Upper lobe of right lung (tissue), 1 donor: Measurements from ENCODE around the gene TMEM151B. TPM values are rescaled to one million over a fixed set of nuclear protein-coding genes. Genes with fewer than 3 reads are reported as not detected.
A peak's percentile ranks its signal among the peaks of the same experiment; 100 is the strongest.

Experiments
- ATAC-seq: fragments of 200-7000 bp; cut with Tn5 transposase; one replicate; pipeline ENCODE4 v1.9.1; 2020; ENCODE audit warnings: mild to moderate bottlenecking, moderate library complexity
- DNase-seq: peaks from one replicate; pipeline ENCODE4 v3.0.0-alpha.2; 2020
- H3K27ac ChIP-seq: fragments of 200-600 bp; one replicate; pipeline ENCODE4 v1.8.0; 2022
- H3K27me3 ChIP-seq: fragments of 200-600 bp; one replicate; pipeline ENCODE4 v1.8.0; 2022; ENCODE audit warnings: mild to moderate bottlenecking
- H3K36me3 ChIP-seq: fragments of 200-600 bp; one replicate; pipeline ENCODE4 v1.8.0; 2022
- H3K4me1 ChIP-seq: fragments of 200-600 bp; one replicate; pipeline ENCODE4 v1.8.0; 2022
- H3K4me3 ChIP-seq: fragments of 200-600 bp; one replicate; pipeline ENCODE4 v1.8.0; 2022; ENCODE audit warnings: mild to moderate bottlenecking
- H3K9me3 ChIP-seq: fragments of 200-600 bp; one replicate; pipeline ENCODE4 v1.8.0; 2022
- CTCF ChIP-seq: fragments of 200-600 bp; IDR thresholded peaks from one replicate; pipeline ENCODE4 v1.8.0; 2022; ENCODE audit warnings: antibody characterized with exemption
- intact Hi-C: fragments of 100-400 bp; cut with DNase I; formaldehyde crosslinking; loops from one replicate; pipeline ENCODE4 v1.11.0; 2022
- total RNA-seq: library from RNA; stranded (reverse); fragmentation: NEBNext Ultra II Directional; extraction: Animal tissue kit (Norgen Biotek cat#: 25700); gene quantifications from one replicate; pipeline ENCODE4 v1.2.1, GENCODE V29; 2021
- donor health status: DM: no; HTN: yes; CAD: no; lungs with severe emphysema.

TMEM151B gene
- total RNA-seq, 1 donor from 2014 or later: not detected

- Histone ChIP-seq H3K27me3 (no peaks in the 10 kb centered on the region), H3K27ac (no peak overlapping the region), H3K4me3 (no peak overlapping the region), H3K4me1 (peaks cover under 1% of the 10 kb centered on the region), H3K9me3 (no peaks in the 10 kb centered on the region), H3K36me3 (no peaks in the 10 kb centered on the region)
- intact Hi-C loops: no loop called here
- ATAC-seq (no peak), DNase-seq (no peak)
- no peak for TF ChIP-seq CTCF
Observed at GRCh38 chr6:44243345-44243744, 26.9 kb upstream of the TMEM151B start.

- intact Hi-C loops: no loop called here
- Histone ChIP-seq H3K27ac (peak overlapping the region; percentile 93), H3K4me3 (peak overlapping the region; percentile 96), H3K4me1 (peaks cover 18% of the 10 kb centered on the region), H3K27me3 (no peaks in the 10 kb centered on the region), H3K36me3 (peaks cover 18% of the 10 kb centered on the region), H3K9me3 (no peaks in the 10 kb centered on the region)
- DNase-seq: no peak
- ATAC-seq: no peak
- TF ChIP-seq CTCF: no peak
Observed at GRCh38 chr6:44245391-44245911, 24.8 kb upstream of the TMEM151B start.

DNA sequence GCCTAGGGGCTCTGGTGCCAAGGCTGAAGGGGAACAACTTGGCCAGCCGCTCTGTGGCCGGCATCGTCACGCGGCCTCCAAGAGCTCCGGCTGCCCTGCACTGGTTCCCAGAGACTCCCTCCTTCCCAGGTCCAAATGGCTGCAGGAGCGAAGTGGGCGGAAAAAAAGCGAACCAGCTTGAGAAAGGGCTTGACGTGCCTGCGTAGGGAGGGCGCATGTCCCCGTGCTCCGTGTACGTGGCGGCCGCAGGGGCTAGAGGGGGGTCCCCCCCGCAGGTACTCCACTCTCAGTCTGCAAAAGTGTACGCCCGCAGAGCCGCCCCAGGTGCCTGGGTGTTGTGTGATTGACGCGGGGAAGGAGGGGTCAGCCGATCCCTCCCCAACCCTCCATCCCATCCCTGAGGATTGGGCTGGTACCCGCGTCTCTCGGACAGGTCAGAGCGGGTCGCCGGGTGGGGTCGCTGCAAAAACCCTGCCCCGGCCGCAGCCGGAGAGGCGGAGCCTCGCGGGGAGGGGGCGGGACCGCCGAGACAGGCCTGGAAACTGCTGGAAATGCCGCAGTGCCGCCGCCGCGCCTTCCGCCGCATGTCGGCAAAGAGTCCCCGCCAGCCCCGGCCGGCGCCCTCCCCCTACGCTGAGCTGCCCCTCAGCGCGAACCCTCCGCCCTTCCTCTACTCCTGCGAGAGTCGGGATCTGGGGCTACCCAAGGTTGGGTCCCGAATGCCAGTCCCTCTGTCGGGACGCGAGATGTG is 24.2 kb upstream of the TMEM151B start:
- TF ChIP-seq CTCF: peak; percentile 19
- Histone ChIP-seq H3K9me3 (no peaks in the 10 kb centered on the region), H3K4me1 (peaks cover 18% of the 10 kb centered on the region), H3K4me3 (peak overlapping the region; percentile 96), H3K27ac (peak overlapping the region; percentile 93), H3K27me3 (no peaks in the 10 kb centered on the region), H3K36me3 (peaks cover 24% of the 10 kb centered on the region)
- intact Hi-C loops: no loop called here
- peak; percentile 86 for ATAC-seq
- DNase-seq: peak; percentile 97

DNA sequence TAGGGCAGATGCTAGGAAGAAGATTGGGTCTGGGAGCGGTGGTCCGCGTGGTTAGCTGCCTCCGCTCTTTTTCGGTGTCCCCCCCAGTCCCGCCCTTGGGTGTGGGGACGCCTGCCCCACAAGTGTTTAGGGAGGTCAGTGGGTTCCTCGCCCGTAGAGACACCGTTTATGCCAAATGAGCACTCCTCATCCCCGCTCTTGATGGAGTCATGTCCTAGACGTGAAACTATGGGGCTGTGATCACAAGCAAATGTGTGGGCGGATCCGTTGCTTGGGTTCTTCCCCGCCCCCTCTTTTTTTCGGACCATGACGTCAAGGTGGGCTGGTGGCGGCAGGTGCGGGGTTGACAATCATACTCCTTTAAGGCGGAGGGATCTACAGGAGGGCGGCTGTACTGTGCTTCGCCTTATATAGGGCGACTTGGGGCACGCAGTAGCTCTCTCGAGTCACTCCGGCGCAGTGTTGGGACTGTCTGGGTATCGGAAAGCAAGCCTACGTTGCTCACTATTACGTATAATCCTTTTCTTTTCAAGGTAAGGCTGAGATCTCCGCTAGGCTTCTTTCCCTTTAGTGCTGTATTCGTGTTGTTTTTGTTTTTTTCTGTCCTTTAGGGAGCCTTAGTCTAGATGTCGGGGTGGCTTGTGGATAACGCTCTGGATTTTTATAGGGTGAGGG is 23.4 kb upstream of the TMEM151B start, which contains the start of gene HSP90AB1:
Gene HSP90AB1 (plus strand): TSS at position 439 of the 675 bp plus-strand sequence. CDS start 1,529 bp downstream, outside the sequence.
- Histone ChIP-seq H3K27ac (peak within 1 kb of the TSS; percentile 93), H3K4me3 (peak within 1 kb of the TSS; percentile 96), H3K4me1 (peaks cover 18% of the 10 kb centered on the region), H3K27me3 (no peaks in the 10 kb centered on the region), H3K36me3 (peaks cover 31% of the 10 kb centered on the region), H3K9me3 (no peaks in the 10 kb centered on the region)
- intact Hi-C loops: no loop called here
- ATAC-seq (peak; percentile 89), DNase-seq (peak; percentile 95)
- no peak for TF ChIP-seq CTCF

DNA sequence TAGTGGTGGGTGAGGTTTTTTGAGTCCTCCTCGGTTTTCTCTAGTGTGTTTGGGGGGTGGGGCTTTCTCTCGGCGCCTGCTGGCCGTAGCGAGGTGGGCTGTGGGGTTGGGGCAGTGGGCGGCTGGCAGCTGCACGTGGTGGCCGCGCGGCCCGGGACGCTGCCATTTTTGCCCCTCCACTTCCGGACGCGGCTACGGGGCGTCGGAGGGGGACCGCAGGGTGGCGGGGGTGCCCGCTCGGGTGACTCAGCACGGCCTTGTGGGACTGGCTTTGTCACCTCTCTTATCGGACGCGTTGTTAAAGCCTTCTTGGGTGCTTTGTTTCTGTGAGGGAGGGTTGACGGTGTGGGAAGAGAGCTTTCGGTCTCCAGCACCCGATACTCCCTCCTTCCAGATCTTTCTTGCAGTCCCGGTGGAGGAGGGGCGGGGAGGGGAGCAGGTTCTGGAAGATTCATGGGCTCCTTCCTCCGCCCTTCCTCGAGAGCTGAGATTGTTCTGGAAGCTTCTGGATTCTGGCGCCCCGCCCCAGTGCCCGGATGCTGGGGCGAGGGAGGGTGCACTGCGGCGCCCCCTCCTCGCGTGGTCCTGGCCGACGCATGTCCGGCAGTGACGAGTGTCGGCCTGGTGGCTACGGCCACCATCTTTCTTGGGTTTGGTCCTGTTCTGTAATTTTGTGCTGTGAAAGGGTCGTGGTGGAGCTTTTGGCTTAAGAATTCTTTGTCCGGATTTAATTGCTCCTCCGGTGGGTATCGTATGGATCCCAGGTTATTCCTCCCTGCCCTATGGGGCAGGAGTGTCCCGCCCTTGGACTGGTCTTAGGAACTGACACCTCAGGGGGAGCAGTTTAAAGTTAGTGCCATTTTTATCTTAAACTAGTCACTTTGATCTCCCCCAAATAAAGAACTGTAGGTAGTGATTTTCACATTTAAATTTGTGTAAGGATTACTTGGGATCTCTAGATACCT is 22.6 kb upstream of the TMEM151B start:
- intact Hi-C loops: no loop called here
- Histone ChIP-seq H3K27ac (peak overlapping the region; percentile 93), H3K36me3 (peaks cover 39% of the 10 kb centered on the region), H3K27me3 (no peaks in the 10 kb centered on the region), H3K4me1 (peaks cover 18% of the 10 kb centered on the region), H3K4me3 (peak overlapping the region; percentile 96), H3K9me3 (no peaks in the 10 kb centered on the region)
- TF ChIP-seq CTCF: no peak
- ATAC-seq: peak; percentile 63
- peak; percentile 90 for DNase-seq
